SK-N-SH (cell line): Measurements from ENCODE around the gene TEKT4. TPM values are rescaled to one million over a fixed set of nuclear protein-coding genes. Genes with fewer than 3 reads are reported as not detected.

ENCODE experiments used
- CTCF ChIA-PET: fragments of 300-600, 350-600 bp; formaldehyde crosslinking; extraction: SDS; loops from one replicate; lab custom pipeline; 2021; lab: Yijun Ruan, JAX
- POLR2A ChIA-PET: fragments of 350-600 bp; sonication (Branson Sonifier 250); formaldehyde crosslinking; extraction: SDS; loops from one replicate; lab custom pipeline; 2020; ENCODE audit warnings: antibody characterized with exemption, inconsistent platforms; lab: Yijun Ruan, JAX
- DNase-seq: peaks from one replicate; pipeline ENCODE4 v3.0.0; 2012
- H2AFZ ChIP-seq: fragments of 200-600 bp; sonication (generic); 2 replicates; pipeline ENCODE4 v1.8.1; 2016; ENCODE audit warnings: antibody characterized with exemption, mild to moderate bottlenecking, low read depth
- H3F3A ChIP-seq: fragments of 200-600 bp; sonication (generic); replicated peaks from 2 replicates; pipeline ENCODE3; 2016; ENCODE audit warnings: antibody characterized with exemption, mild to moderate bottlenecking; ENCODE audit not compliant: insufficient read depth
- H3K27ac ChIP-seq, 2 experiments: fragments of 200-500 bp in 1 of 2; fragments of 200-600 bp in 1 of 2; sonication (Bioruptor generic) in 1 of 2; sonication (generic), shearing (Covaris generic) in 1 of 2; 2 replicates each; pipeline versions ENCODE4 v1.5.1 to v1.6.1; 2014 to 2016; ENCODE audit warnings: low read depth in 2 of 2, inconsistent platforms in 1 of 2, low read length in 1 of 2, mild to moderate bottlenecking in 1 of 2, mixed read lengths in 1 of 2
- H3K27me3 ChIP-seq: fragments of 200-600 bp; sonication (generic), shearing (Covaris generic); 2 replicates; pipeline ENCODE4 v1.6.1; 2016; ENCODE audit warnings: mixed run types; ENCODE audit not compliant: insufficient read depth
- H3K36me3 ChIP-seq, 2 experiments: fragments of 200-500 bp in 1 of 2; fragments of 200-600 bp in 1 of 2; sonication (Bioruptor generic) in 1 of 2; sonication (generic) in 1 of 2; replicated peaks in 1 of 2; 2 replicates each; pipeline versions ENCODE3 to v1.5.1; 2014 to 2016; ENCODE audit warnings: low read length in 1 of 2, mild to moderate bottlenecking in 1 of 2; ENCODE audit not compliant: insufficient read depth in 2 of 2, control insufficient read depth in 1 of 2
- H3K4me1 ChIP-seq, 2 experiments: fragments of 200-500 bp in 1 of 2; fragments of 200-600 bp in 1 of 2; sonication (Bioruptor generic) in 1 of 2; sonication (generic), shearing (Covaris generic) in 1 of 2; 2 replicates each; pipeline versions ENCODE4 v1.5.1 to v1.6.1; 2014 to 2016; ENCODE audit warnings: low read depth in 1 of 2, low read length in 1 of 2, mixed run types in 1 of 2; ENCODE audit not compliant: insufficient read depth in 2 of 2, control insufficient read depth in 1 of 2
- H3K4me2 ChIP-seq: fragments of 200-600 bp; sonication (generic), shearing (Covaris generic); 2 replicates; pipeline ENCODE4 v1.6.1; 2017; ENCODE audit warnings: mixed run types
- H3K4me3 ChIP-seq, 2 experiments: fragments of 200-500 bp in 1 of 2; fragments of 200-600 bp in 1 of 2; sonication (Bioruptor generic) in 1 of 2; sonication (generic), shearing (Covaris generic) in 1 of 2; 2 replicates each; pipeline versions ENCODE4 v1.5.1 to v1.8.1; 2014 to 2016; ENCODE audit warnings: low read depth in 2 of 2, inconsistent platforms in 1 of 2, low read length in 1 of 2, mild to moderate bottlenecking in 1 of 2, mixed read lengths in 1 of 2, moderate library complexity in 1 of 2
- H3K79me2 ChIP-seq: fragments of 200-600 bp; sonication (generic); 2 replicates; pipeline ENCODE4 v1.8.1; 2017; ENCODE audit warnings: mild to moderate bottlenecking; ENCODE audit not compliant: insufficient read depth
- H3K9ac ChIP-seq: fragments of 200-600 bp; sonication (generic); 2 replicates; pipeline ENCODE4 v1.6.1; 2017; ENCODE audit warnings: mixed run types
- H3K9me2 ChIP-seq: fragments of 200-600 bp; sonication (generic); 2 replicates; pipeline ENCODE4 v1.6.1; 2017; ENCODE audit warnings: mixed run types
- H3K9me3 ChIP-seq: fragments of 200-600 bp; sonication (generic); 2 replicates; pipeline ENCODE4 v1.6.1; 2017; ENCODE audit warnings: mixed run types, mild to moderate bottlenecking, moderate library complexity
- H4K20me1 ChIP-seq: fragments of 200-600 bp; sonication (generic); 2 replicates; pipeline ENCODE4 v1.6.1; 2017; ENCODE audit warnings: mild to moderate bottlenecking, mixed run types; ENCODE audit not compliant: insufficient read depth
- CHD2 ChIP-seq: fragments of 150-350 bp; IDR thresholded peaks from 2 replicates; pipeline ENCODE4 v1.6.1; 2018; ENCODE audit warnings: low read length; ENCODE audit not compliant: partially characterized antibody
- ELF1 ChIP-seq: IDR thresholded peaks from 2 replicates; pipeline ENCODE4 v1.4.0; 2012
- EZH2phosphoT487 ChIP-seq: fragments of 200-600 bp; sonication (generic); IDR thresholded peaks from 2 replicates; pipeline ENCODE4 v1.6.1; 2017; ENCODE audit warnings: low read depth, mixed run types, mild to moderate bottlenecking, antibody characterized with exemption, moderate library complexity, borderline replicate concordance
- FOXJ3 ChIP-seq: sonication (generic); formaldehyde crosslinking; IDR thresholded peaks from 2 replicates; pipeline ENCODE4 v1.5.1; 2020; ENCODE audit warnings: mild to moderate bottlenecking, missing genetic modification reagents
- GABPA ChIP-seq: IDR thresholded peaks from 2 replicates; pipeline ENCODE4 v1.4.0; 2012; ENCODE audit warnings: low read depth, mild to moderate bottlenecking
- GATA2 ChIP-seq: sonication (generic); formaldehyde crosslinking; IDR thresholded peaks from 2 replicates; pipeline ENCODE4 v1.5.0; 2020; ENCODE audit warnings: mild to moderate bottlenecking, missing genetic modification reagents
- MEF2A ChIP-seq: IDR thresholded peaks from 2 replicates; pipeline ENCODE4 v1.4.0; 2012; ENCODE audit warnings: low read depth, borderline replicate concordance
- MXI1 ChIP-seq: IDR thresholded peaks from 2 replicates; pipeline ENCODE4 v1.6.1; 2012; ENCODE audit warnings: mild to moderate bottlenecking, low read depth, low read length, improper control_type of control experiment
- NFIC ChIP-seq: IDR thresholded peaks from 2 replicates; pipeline ENCODE4 v1.4.0; 2012; ENCODE audit warnings: borderline replicate concordance
- PBX3 ChIP-seq: IDR thresholded peaks from 2 replicates; pipeline ENCODE4; 2012
- RAD21 ChIP-seq: IDR thresholded peaks from 2 replicates; pipeline ENCODE4 v1.6.1; 2012; ENCODE audit warnings: mild to moderate bottlenecking, low read length
- RFX5 ChIP-seq: IDR thresholded peaks from 2 replicates; pipeline ENCODE4 v1.6.1; 2012; ENCODE audit warnings: mild to moderate bottlenecking, improper control_type of control experiment, low read length
- RXRA ChIP-seq: IDR thresholded peaks from 2 replicates; pipeline ENCODE4 v1.4.0; 2012; ENCODE audit warnings: low read depth, mild to moderate bottlenecking, borderline replicate concordance
- SIN3A ChIP-seq: IDR thresholded peaks from 2 replicates; pipeline ENCODE4 v1.6.1; 2012; ENCODE audit warnings: low read depth, mild to moderate bottlenecking, low read length, moderate library complexity, borderline replicate concordance
- TAF1 ChIP-seq: IDR thresholded peaks from 2 replicates; pipeline ENCODE4 v1.6.1; 2012; ENCODE audit warnings: low read depth, mild to moderate bottlenecking, low read length, moderate library complexity, borderline replicate concordance
- TCF12 ChIP-seq: IDR thresholded peaks from 2 replicates; pipeline ENCODE4 v1.4.0; 2012
- TEAD4 ChIP-seq: IDR thresholded peaks from 2 replicates; pipeline ENCODE4 v1.4.0; 2012; ENCODE audit warnings: mild to moderate bottlenecking, borderline replicate concordance; ENCODE audit not compliant: insufficient read depth
- YY1 ChIP-seq: IDR thresholded peaks from 2 replicates; pipeline ENCODE4 v1.4.0; 2012; ENCODE audit warnings: low read depth, mild to moderate bottlenecking
- ZBTB33 ChIP-seq: IDR thresholded peaks from 2 replicates; pipeline ENCODE4 v1.4.0; 2012; ENCODE audit warnings: low read depth, borderline replicate concordance
- WGBS: methylation state at CpG from one replicate; pipeline ENCODE4 v1.1.6; 2017; ENCODE audit warnings: low lambda C conversion rate; 5-methylcytosine and 5-hydroxymethylcytosine counted together
- polyA plus RNA-seq, 3 experiments: library from polyadenylated mRNA; depleted of rRNA; stranded (reverse); fragments of >200 nt; gene quantifications; 2 replicates each; pipeline ENCODE4 v1.2.3, GENCODE V29; 2012
- TF ChIP-seq, protein P1 (sequence below): fragments of 150-350 bp; IDR thresholded peaks from 2 replicates; pipeline ENCODE4 v1.6.1; 2017; ENCODE audit warnings: antibody characterized with exemption, low read length, low read depth, borderline replicate concordance
- TF ChIP-seq, protein P2 (sequence below): fragments of 150-350 bp; IDR thresholded peaks from 2 replicates; pipeline ENCODE4 v1.6.1; 2016; ENCODE audit warnings: mild to moderate bottlenecking, low read depth, low read length

Gene TEKT4
- polyA plus RNA-seq, 1 of the 3 experiments (the other 2 are of a cell fraction), result not detected

DNA sequence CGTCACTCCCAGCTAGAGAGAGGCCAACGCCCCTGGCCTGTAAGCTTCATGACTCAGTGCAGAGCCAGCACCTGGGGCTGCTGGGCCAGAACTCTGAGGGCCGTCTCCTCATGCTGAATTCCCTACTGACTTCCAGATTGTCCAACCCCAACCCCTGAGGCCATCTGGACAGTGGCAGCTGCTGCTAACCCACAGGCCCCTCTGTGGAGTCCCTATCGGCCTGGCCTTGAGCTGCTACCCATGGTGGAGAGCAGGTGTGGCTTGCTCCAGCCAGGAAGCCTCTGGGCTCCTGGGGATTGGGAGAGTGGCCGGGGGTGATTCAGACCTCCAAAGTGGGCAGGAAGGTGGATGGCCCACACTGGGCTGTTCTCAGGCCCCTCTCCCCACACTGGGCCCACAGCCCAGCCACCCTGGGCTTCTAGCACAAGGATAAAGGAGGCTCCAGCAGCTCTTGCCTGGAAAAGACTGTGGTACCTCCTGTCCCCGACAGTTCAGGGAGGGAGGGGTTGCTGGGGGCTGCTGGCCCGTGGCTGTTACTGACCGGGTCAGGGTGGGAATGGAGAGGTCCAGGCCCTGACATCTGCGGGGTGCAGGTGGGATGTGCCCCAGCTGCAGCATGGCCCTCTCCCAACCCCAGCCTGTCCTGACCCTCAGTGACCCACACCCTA lies 8.2 kb downstream of the TEKT4 start:
- Histone ChIP-seq H3K4me1 (no peaks in the 10 kb centered on the region), H3K4me3 (no peak overlapping the region), H3K27ac (no peak overlapping the region), H2AFZ (no peak overlapping the region), H3K9ac (no peak overlapping the region), H3K9me3 (no peaks in the 10 kb centered on the region), H3K4me2 (no peak overlapping the region), H4K20me1 (no peaks in the 10 kb centered on the region), H3K36me3 (no peaks in the 10 kb centered on the region), H3K9me2 (no peaks in the 10 kb centered on the region), H3K79me2 (no peaks in the 10 kb centered on the region), H3K27me3 (0 out of 2 replicates have a peak, but pooled peaks cover 13% of the 10 kb centered on the region), H3F3A (no peaks in the 10 kb centered on the region)
- CTCF ChIA-PET, result no interaction called here
- 22% methylated on average over 5 of the region's 9 CpGs for WGBS
- DNase-seq, result no peak
- POLR2A ChIA-PET, result no interaction called here
- TF ChIP-seq GABPA, result no peak
- no peak for TF ChIP-seq RXRA
- no peak for TF ChIP-seq CHD2
- no peak for TF ChIP-seq RFX5
- TF ChIP-seq EZH2phosphoT487, result no peak
- no peak for TF ChIP-seq ZBTB33
- no peak for TF ChIP-seq TCF12
- TF ChIP-seq YY1, result no peak
- no peak for TF ChIP-seq TEAD4
- TF ChIP-seq, protein P1, sequence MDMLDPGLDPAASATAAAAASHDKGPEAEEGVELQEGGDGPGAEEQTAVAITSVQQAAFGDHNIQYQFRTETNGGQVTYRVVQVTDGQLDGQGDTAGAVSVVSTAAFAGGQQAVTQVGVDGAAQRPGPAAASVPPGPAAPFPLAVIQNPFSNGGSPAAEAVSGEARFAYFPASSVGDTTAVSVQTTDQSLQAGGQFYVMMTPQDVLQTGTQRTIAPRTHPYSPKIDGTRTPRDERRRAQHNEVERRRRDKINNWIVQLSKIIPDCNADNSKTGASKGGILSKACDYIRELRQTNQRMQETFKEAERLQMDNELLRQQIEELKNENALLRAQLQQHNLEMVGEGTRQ, result no peak
- no peak for TF ChIP-seq FOXJ3 (CRISPR knock-in tag)
- TF ChIP-seq TAF1, result no peak
- no peak for TF ChIP-seq NFIC

GRCh38 chr2:94879982-94880377 lies 8.8 kb downstream of the TEKT4 start:
- H3K4me2 ChIP-seq, result no peak overlapping the region
- H3K9ac ChIP-seq, result no peak overlapping the region
- ChIA-PET POLR2A (no interaction called here), CTCF (no interaction called here)
- no peaks in the 10 kb centered on the region for H4K20me1 ChIP-seq
- no CpG with 5 or more reads among the region's 11 CpGs for WGBS
- no peak overlapping the region for H3K4me3 ChIP-seq
- no peaks in the 10 kb centered on the region for H3K79me2 ChIP-seq
- H2AFZ ChIP-seq, result no peak overlapping the region
- 0 out of 2 replicates have a peak, but pooled peaks cover 10% of the 10 kb centered on the region for H3K27me3 ChIP-seq
- no peaks in the 10 kb centered on the region for H3F3A ChIP-seq
- H3K27ac ChIP-seq, result no peak overlapping the region
- no peaks in the 10 kb centered on the region for H3K4me1 ChIP-seq
- H3K9me3 ChIP-seq, result no peaks in the 10 kb centered on the region
- no peak for DNase-seq
- H3K9me2 ChIP-seq, result no peaks in the 10 kb centered on the region
- no peaks in the 10 kb centered on the region for H3K36me3 ChIP-seq
- TF ChIP-seq PBX3, result no peak
- no peak for TF ChIP-seq TEAD4
- no peak for TF ChIP-seq EZH2phosphoT487
- no peak for TF ChIP-seq CHD2
- TF ChIP-seq, protein P2, sequence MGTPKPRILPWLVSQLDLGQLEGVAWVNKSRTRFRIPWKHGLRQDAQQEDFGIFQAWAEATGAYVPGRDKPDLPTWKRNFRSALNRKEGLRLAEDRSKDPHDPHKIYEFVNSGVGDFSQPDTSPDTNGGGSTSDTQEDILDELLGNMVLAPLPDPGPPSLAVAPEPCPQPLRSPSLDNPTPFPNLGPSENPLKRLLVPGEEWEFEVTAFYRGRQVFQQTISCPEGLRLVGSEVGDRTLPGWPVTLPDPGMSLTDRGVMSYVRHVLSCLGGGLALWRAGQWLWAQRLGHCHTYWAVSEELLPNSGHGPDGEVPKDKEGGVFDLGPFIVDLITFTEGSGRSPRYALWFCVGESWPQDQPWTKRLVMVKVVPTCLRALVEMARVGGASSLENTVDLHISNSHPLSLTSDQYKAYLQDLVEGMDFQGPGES, result no peak
- TF ChIP-seq NFIC, result no peak
- no peak for TF ChIP-seq MEF2A
- no peak for TF ChIP-seq YY1
- no peak for TF ChIP-seq FOXJ3 (CRISPR knock-in tag)
- TF ChIP-seq ELF1, result no peak
- no peak for TF ChIP-seq MXI1
- no peak for TF ChIP-seq RFX5
- no peak for TF ChIP-seq RAD21
- no peak for TF ChIP-seq TAF1
- no peak for TF ChIP-seq TCF12
- no peak for TF ChIP-seq SIN3A
- no peak for TF ChIP-seq GATA2 (CRISPR knock-in tag)
